ENCODE data around the gene TMC8.

The TMC8 gene

DNA sequence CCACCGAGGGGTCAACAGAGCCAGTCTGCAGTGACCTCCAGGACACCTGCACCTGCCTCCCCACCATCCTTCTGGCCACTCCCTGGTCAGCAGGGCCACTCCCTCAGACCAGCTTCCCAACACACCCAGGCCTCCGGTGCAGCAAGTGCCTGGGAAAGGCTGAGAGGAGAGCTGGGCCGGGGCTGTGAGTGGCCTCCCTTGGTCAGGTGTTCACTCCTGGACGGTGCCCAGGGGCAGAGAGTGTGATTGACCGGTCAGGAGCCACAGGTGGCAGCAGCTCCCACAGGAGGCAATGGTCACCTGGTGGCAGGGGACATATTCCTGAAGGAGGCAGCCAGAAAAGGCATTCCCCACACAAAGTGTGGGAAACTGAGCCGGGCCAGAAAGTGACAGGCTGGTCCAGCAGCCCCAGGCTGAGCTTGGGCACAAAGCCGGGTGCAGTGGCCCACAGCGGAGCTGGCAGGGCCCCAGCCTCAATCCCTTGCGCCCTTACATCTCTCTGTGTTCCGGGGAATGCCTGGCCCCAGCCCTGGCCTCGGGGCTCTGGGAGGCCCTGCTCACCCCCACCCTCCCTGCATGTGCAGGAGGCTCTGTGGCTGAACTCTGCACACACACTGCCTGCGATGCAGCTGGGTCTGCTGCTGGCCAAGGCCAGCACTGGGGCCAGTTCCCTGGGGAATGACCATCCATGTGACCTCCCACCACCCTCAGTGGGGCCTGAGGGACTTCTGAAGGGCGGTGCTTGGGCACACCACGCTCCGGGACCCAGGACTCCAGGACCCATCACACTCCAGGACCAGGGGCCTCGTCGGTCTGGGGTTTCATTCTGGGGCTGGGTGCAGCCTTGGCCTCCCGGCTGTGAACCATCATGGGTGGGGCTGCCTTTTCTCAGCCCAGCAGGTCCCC is 14.4 kb downstream of the TMC8 start:
- in situ Hi-C loops (cut with HindIII; ENCODE audit: low pct_ligation_motif_present, low pct_unique_long_range_greater_than_20kb, low sequenced_read_pairs), result no loop called here
- peak; percentile 30 for DNase-seq

DNA sequence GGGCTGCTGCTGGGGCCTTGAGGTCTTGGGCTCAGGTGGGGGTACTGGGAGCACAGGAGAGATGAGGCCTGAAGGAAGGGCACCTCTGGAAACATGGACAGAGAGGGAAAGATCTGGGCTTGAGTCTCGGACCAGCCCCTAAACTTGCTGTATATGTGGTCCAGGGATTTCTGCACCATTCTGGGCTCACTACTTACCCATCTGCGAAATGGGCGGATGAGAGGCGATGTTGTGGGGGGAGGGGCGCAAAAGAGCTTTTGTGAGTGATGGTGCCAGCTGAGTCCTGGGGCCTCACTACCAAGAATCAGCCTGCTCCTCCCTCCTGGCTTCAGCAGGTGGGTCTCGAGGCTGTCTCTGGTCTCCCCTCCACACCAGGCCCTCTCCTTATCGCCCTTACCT is 15.9 kb downstream of the TMC8 start:
- in situ Hi-C loops (cut with HindIII; ENCODE audit: low pct_ligation_motif_present, low pct_unique_long_range_greater_than_20kb, low sequenced_read_pairs), result no loop called here
- no peak for DNase-seq

DNA sequence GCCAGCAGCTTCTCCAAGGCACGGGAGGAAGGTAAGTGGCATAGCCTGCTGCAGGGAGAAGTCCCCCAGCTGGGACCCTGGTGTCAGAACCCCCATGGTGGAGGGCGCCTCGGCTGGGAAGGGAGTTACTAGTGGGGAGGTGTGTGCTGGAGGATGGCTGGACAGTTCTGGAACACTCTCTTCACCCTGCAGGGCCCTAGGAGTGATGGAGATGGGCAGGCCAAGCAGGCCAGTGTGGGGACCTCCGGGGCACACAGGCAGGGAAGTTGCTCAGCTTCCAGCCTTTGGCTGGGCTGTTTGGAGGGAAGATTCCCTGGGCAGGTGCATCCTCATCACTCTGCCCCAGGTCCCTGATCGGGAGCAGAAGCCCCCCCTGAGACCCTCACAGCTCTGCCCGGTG is 16.3 kb downstream of the TMC8 start:
- DNase-seq, result no peak
- in situ Hi-C loops (cut with HindIII; ENCODE audit: low pct_ligation_motif_present, low pct_unique_long_range_greater_than_20kb, low sequenced_read_pairs), result no loop called here

DNA sequence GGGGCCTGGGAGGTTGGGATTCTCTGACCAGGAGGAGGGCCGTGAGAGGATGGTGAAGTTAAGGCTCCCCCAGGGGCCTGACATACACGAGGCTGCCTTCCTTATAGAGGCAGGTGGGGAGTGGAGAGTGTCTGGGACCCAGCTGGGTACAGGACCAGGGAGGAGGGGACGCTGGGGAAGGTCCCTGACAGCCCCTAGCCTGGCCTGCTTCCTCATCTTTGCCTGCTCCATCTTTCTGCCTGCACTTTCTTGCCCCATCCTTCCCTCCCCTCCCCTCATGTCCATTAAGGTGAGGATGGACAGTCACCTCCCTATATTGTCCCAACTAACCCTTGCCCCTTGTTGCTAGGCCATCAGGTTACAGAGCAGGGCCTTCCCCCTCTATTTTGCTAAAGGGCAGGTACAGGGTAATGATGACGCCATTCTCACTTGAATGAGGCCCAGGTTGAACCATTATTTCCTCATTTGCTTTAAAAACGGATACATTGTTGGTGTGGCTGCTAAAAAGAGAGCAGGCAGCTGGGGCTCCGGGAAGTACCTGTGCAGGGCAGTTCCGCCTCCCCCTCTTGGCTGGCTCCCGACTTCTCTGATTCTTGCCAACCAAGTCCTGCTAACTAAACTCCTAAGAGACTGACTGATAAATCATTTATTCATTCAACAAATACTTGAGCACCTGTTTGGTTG is 16.9 kb downstream of the TMC8 start:
- no peak for DNase-seq
- in situ Hi-C loops (cut with HindIII; ENCODE audit: low pct_ligation_motif_present, low pct_unique_long_range_greater_than_20kb, low sequenced_read_pairs), result no loop called here

DNA sequence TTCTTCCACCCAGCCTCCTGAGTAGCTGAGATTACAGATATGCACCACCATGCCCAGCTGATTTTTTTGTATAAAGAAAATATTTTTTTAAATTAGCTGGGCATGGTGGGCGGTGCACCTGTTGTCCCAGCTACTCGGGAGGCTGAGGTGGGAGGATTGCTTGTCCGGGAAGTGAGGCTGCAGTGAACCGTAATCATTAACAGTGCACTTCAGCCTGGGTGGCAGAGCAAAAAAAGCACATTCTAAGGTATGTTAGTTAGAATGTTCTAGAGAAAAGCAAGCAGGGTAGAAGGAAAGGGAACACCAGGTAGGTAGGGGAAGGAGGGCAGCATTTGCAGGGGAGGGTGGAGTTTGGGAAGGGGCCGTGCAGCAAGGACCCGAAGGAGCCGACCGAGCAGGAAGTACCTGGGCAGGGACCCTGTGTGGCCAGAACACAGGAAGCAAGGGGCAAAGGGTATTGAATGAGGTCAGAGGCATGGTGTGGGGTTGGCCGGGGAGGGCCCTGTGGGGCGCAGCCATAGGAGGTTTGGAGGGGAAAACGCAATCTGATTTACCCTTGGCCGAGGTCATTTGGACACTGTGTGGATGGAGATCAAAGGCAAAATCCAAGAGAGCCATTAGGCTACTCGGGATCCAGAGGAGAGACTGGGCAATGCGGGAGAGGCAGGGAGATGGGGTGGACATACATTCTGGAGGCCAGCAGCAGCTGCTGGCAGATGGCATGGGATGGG is 17.9 kb downstream of the TMC8 start:
- no peak for DNase-seq
- in situ Hi-C loops (cut with HindIII; ENCODE audit: low pct_ligation_motif_present, low pct_unique_long_range_greater_than_20kb, low sequenced_read_pairs), result no loop called here

DNA sequence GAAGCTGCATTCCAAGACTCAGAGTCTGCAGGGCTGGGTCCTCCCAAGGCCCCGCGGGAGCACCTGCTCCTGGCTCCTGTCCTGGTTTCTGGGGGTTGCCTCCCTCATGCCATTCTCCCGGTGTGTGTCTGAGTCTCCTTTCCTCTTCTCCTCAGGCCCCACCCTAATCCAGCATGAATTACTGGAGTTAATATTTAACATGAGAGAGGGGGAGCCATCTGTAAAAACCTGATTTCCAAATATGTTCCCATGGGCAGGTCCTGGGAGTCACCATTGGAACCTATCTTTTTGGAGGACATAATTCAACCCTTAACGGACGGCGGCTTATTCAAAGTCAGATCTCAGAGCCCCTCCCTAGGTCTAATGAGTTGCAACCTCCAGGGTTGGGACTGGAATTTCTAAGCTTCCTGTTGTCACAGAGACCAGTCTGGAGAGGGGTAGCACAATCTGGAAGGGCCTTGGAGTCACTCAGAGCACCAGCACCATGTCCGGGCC is 21.0 kb downstream of the TMC8 start:
- peak; percentile 97 for DNase-seq

DNA sequence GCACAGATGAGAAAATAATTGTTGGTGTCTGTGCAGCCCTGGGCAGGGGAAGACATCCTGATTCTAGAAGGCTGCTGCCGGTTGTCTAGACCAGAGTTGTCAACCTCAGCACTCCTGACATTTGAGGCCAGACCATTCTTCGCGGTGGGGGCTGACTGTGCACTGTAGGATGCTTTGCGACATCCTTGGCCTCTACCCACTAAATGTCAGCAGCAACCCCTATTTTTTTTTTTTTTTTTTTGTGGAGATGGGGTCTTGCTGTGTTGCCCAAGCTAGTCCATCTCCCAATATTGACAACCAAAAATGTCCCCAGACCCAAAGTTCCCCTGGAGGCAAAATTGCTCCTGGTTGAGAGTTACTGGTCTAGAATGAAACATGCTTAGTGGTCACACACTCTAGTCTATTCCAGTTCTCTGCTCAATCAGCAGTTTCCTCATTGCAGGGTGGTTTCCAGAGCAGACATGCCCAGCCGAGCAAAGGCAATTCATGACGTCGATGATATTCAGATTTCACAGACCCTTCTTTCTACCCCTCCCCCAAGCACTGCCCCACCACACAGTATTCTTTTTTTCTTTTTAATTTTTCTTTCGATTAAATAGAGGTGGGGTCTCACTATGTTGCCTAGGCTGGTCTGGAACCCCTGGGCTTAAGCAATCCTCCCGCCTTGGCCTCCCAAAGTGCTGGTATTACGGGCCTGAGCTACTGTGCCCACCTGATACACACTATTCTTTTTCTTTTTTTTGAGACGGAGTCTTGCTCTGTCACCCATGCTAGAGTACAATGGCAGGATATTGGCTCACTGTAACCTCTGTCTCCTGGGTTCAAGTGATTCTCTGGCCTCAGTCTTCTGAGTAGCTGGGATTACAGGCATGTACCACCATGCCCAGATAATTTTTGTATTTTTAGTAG is 24.6 kb downstream of the TMC8 start:
- no peak for DNase-seq
- in situ Hi-C loops (cut with HindIII; ENCODE audit: low pct_ligation_motif_present, low pct_unique_long_range_greater_than_20kb, low sequenced_read_pairs), result no loop called here

More for the DNA sequence above, 21.0 kb downstream of the TMC8 start:
- in situ Hi-C loops (cut with HindIII; ENCODE audit: low pct_ligation_motif_present, low pct_unique_long_range_greater_than_20kb, low sequenced_read_pairs), result no loop called here

DNA sequence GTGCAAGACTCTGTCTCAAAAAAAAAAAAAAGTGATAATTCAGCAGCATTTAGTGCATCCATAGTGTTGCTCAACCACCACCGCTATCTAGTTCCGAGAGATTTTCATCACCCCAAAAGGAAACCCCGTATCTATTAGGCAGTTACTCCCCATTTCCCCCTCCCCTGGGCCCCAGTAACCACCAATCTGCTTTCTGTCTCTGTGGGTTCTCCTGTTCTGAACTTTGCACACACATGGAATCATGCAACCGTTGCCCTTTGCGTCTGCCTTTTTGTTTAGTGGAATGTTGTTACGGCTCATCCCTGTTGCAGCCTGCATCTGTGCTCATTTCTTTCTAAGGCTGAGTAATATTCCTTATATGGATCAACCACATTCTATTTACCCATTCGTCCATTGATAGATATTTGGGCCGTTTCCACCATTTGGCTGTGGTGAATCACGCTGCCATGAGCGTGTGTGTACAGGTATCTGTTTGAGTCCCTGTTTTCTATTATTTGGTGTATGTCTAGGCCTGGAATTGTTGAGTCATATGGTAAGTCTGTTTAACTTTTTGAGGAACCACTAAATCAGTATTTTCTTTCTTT is 29.1 kb downstream of the TMC8 start:
- DNase-seq, result no peak
- in situ Hi-C loops (cut with HindIII; ENCODE audit: low pct_ligation_motif_present, low pct_unique_long_range_greater_than_20kb, low sequenced_read_pairs), result no loop called here

DNA sequence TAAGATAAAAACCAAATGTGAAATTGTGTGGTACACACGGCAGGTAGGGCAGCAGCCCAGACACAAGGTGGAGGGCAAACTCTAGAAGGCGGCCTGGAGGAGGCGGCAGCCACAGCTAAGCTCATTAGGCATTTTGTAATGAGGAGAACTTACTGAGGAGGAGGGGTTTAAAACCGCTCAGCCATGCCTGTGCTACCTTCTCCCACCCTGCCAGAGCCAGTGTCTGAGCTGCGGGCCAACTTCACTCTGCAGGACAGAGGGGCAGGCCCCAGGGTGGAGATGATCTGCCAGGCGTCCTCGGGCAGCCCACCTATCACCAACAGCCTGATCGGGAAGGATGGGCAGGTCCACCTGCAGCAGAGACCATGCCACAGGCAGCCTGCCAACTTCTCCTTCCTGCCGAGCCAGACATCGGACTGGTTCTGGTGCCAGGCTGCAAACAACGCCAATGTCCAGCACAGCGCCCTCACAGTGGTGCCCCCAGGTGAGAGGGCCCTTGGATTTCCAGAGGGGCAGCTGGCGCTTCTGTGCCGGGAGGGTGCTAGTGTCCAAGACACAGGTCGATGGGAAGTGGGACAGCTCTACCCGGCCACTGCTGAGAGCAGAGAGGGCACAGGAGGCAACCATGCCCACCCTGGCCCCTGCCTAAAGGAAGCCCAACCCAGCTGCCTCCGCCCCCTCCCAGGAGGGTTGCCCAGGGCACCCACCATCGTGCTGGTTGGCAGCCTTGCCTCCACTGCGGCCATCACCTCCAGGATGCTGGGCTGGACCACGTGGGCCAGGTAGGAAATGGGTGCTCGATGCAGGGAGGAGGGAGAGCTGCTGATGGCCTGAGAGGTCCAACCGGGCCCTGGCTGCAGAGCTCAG is 33.5 kb downstream of the TMC8 start:
- in situ Hi-C loops (cut with HindIII; ENCODE audit: low pct_ligation_motif_present, low pct_unique_long_range_greater_than_20kb, low sequenced_read_pairs), result no loop called here
- DNase-seq, result no peak

DNA sequence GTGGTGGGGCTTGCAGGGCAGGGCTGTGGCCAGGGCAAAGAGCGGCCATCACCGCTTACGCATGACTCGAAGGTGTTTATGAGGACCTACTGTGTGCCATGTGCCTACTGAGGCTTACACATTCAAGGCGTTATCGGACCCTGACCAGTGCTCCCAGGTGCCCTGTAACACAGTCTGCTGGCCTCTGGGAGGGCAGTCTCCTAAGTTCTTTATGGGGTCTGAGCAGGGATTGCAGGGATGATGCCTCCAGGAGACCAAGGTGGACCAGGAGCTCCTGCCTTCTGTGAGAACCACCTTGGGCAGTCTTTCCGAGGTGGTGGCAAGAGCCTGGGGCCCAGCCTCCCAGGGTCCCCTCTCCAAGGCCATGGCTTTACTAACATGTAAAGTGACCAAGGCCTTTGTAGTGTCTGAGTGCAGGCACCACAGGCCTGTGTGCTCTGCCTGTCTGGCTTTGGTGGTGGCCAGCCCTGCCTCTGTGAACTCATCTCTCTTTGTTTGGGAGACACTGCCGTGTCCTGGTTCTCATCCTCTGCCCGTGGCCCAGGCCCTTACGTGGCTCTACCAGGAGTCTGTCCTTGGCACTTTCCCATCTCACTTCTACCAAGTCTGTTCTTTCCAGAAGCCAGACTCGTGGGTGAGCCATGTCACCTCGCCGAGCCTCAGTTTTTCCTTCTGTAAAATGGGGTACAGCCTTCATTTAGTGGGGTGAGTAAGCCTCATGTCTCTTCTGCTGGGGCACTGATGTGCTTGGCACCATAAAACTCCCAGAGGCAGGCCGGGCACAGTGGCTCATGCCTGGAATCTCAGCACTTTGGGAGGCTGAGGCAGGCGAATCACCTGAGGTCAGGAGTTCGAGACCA is 34.4 kb downstream of the TMC8 start:
- DNase-seq, result no peak
- in situ Hi-C loops (cut with HindIII; ENCODE audit: low pct_ligation_motif_present, low pct_unique_long_range_greater_than_20kb, low sequenced_read_pairs), result no loop called here

DNA sequence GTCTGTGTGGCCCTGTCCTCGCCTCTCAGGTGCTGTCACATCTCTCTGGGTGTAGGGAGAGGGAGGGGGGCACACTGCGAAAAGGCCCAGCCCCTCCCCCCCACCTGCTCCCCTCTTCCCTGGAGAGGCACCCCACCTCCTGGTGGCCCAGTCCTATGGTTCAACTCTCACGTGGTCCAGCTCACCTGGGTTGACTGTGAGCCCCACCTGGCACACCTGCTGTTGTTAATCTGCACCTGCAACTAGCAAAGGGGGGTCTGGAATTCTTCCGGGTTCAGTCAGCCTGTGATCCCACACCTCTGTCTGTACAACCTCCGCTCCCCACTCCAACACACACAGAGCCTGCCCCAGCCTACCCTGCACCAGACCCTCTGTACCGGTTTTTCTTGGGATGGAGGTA is 35.8 kb downstream of the TMC8 start:
- no peak for DNase-seq
- in situ Hi-C loops (cut with HindIII; ENCODE audit: low pct_ligation_motif_present, low pct_unique_long_range_greater_than_20kb, low sequenced_read_pairs), result no loop called here

DNA sequence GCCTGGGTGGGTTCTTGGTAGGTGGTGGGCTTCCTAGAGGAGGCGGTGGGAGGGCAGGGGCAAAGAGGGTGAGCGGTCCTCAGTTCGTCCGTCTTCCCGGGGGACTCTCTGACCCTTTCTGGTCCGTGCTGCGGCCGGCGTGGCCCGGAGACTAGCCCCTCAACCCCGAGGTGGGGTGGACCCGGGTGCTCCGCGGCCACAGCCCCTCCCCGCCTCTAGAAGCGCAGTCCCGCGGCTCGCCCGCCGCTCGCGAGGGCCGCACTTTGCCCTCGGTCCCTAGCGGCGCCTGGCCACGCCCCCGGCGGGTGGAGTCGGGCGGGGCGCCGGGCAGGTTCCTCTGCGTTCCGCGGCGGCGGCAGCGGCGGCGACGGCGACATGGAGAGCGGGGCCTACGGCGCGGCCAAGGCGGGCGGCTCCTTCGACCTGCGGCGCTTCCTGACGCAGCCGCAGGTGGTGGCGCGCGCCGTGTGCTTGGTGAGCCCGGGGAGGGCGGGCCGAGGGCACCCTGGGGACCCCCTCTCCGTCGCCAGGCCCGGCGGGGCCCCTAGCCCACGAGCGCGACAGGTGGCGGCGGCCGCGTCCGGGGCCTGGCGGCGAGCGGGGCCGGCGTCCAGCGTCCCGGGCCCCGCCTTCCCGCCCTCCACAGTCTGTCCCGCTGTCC is 37.8 kb downstream of the TMC8 start, which contains the start of gene SYNGR2:
SYNGR2 (plus strand) TSS at position 340 of the 661 bp plus-strand sequence; CDS start at position 376, 36 bp downstream.
- in situ Hi-C loops (cut with HindIII; ENCODE audit: low pct_ligation_motif_present, low pct_unique_long_range_greater_than_20kb, low sequenced_read_pairs), result no loop called here
- peak; percentile 86 for DNase-seq

DNA sequence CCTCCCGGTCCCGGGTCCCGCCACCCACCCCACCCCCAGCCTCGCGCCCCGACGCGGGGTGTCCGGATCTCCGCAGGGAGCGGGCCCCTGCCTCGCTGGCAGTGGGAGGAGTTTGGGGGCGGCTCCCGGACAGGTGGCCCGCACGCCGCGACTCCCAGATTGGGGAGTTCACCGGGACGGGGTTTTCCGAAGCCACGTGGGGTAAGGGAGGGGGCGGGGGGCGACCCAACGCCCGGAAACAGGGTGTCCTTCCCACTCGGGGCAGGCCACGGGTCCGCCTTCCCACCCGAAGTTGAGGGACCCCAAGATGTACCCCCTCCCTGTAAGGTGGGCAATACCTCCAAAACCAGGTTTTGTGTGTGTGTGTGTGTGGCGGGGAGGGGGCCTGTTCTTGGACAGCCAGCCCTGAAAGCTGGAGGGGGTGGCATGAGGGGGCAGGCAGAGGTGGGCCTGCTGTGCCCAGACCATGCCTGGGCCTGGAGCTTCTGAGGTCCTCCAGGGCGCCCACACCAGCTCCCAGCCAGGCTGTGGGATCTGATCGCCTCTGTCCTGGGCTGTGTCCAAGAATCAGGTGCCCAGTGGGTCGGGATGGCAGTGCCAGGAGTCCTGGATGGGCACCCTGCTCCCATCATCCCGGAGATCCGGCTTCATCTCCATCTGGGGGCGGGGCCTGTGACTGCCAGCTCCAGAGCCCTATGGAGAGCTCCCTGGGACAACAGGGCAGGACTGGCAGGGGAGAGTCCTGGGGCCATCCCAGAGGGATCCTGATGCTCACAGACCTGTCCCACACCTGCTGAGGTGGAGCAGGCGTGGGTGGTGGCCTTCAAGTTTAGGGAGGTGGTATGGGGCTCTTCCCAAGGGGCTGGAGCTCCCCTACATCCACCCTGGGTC is 38.6 kb downstream of the TMC8 start:
- DNase-seq, result peak; percentile 81
- in situ Hi-C loops (cut with HindIII; ENCODE audit: low pct_ligation_motif_present, low pct_unique_long_range_greater_than_20kb, low sequenced_read_pairs), result no loop called here

DNA sequence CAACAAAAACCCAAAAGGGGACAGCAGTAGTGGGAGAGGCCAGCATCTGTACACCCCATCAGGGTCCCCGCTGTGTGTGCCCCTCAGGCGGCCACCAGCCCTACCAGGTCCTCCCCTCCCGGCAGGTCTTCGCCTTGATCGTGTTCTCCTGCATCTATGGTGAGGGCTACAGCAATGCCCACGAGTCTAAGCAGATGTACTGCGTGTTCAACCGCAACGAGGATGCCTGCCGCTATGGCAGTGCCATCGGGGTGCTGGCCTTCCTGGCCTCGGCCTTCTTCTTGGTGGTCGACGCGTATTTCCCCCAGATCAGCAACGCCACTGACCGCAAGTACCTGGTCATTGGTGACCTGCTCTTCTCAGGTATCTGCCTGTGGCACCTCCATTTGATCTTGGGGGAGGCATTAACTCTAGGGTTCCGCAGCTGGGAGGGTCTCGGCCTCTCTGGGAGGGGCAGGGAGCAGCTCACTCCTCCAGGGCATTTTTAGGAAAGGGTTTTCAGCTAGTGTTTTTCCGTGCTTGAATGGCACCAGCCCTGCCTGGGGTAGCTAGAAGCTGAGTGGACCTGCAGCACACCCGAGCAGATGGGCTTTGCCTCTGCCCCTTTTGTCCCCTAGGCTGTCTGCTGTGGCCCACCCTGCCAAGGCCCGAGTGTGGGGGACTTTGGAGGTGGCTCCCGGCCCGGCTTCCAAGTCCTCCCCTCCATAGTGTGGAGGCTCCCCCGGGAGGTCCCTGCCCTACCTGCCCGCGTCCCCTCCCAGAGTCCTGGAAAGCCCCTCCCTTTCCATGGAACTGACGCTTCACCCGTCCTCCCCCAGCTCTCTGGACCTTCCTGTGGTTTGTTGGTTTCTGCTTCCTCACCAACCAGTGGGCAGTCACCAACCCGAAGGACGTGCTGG is 40.4 kb downstream of the TMC8 start:
- DNase-seq, result no peak
- in situ Hi-C loops (cut with HindIII; ENCODE audit: low pct_ligation_motif_present, low pct_unique_long_range_greater_than_20kb, low sequenced_read_pairs), result no loop called here
